A673 (cell line): Measurements from ENCODE around the gene CDH4. TPM values are rescaled to one million over a fixed set of nuclear protein-coding genes. Genes with fewer than 3 reads are reported as not detected.
A peak's percentile ranks its signal among the peaks of the same experiment; 100 is the strongest.

Experiments
- BruUV-seq: library from RNA; stranded (reverse); fragments of 400-500 nt; replicated peaks from 2 replicates; lab custom pipeline; 2021; lab: Mats Ljungman, UMichigan
- CTCF ChIA-PET: fragments of 300-600 bp; sonication (Branson Sonifier 250); formaldehyde crosslinking; loops from one replicate; lab custom pipeline; 2022; ENCODE audit warnings: antibody characterized with exemption; lab: Charles Lee
- POLR2A ChIA-PET: fragments of 300-600 bp; sonication (Branson Sonifier 250); formaldehyde crosslinking; loops from one replicate; lab custom pipeline; 2022; ENCODE audit warnings: antibody characterized with exemption; ENCODE audit not compliant: low non-redundant PET; lab: Charles Lee
- DNase-seq: peaks from one replicate; pipeline ENCODE4 v3.0.0-alpha.2; 2015; ENCODE audit warnings: low spot score
- H3K27ac ChIP-seq: fragments of 200-600 bp; sonication (generic); 2 replicates; pipeline ENCODE4 v1.5.1; 2016; ENCODE audit warnings: mixed run types, low read depth, mild to moderate bottlenecking, mixed read lengths, antibody characterized with exemption, low read length; ENCODE audit not compliant: poor library complexity, severe bottlenecking
- H3K27me3 ChIP-seq: fragments of 200-600 bp; sonication (generic); replicated peaks from 2 replicates; pipeline ENCODE4 v1.6.1; 2017; ENCODE audit warnings: mixed run types, low read depth, mild to moderate bottlenecking, mixed read lengths, antibody characterized with exemption, low read length; ENCODE audit not compliant: insufficient read depth, poor library complexity
- H3K36me3 ChIP-seq: fragments of 200-600 bp; sonication (generic); 2 replicates; pipeline ENCODE4 v1.6.1; 2016; ENCODE audit warnings: mixed run types, mild to moderate bottlenecking, mixed read lengths, antibody characterized with exemption, low read length; ENCODE audit not compliant: insufficient read depth, poor library complexity, severe bottlenecking
- H3K4me1 ChIP-seq: fragments of 200-600 bp; sonication (generic); 2 replicates; pipeline ENCODE4 v1.6.1; 2017; ENCODE audit warnings: mixed run types, mild to moderate bottlenecking, mixed read lengths, antibody characterized with exemption, low read length; ENCODE audit not compliant: insufficient read depth, poor library complexity, severe bottlenecking
- H3K4me3 ChIP-seq: fragments of 200-600 bp; sonication (generic); 2 replicates; pipeline ENCODE4 v1.5.1; 2016; ENCODE audit warnings: low read depth, mixed run types, mild to moderate bottlenecking, mixed read lengths, low read length; ENCODE audit not compliant: poor library complexity, severe bottlenecking
- H3K9me3 ChIP-seq: fragments of 200-600 bp; sonication (generic); 2 replicates; pipeline ENCODE4 v1.6.1; 2016; ENCODE audit warnings: mixed run types, low read depth, mild to moderate bottlenecking, mixed read lengths, antibody characterized with exemption, low read length; ENCODE audit not compliant: poor library complexity, severe bottlenecking
- CTCF ChIP-seq: fragments of 300-800, 200-600 bp; sonication (generic); conservative IDR thresholded peaks from 2 replicates; pipeline ENCODE4 v1.5.1; 2017; ENCODE audit warnings: low read depth, mild to moderate bottlenecking, antibody characterized with exemption, low read length, moderate library complexity, mixed read lengths
- EZH2 ChIP-seq: fragments of 200-600 bp; sonication (generic); IDR thresholded peaks from 2 replicates; pipeline ENCODE4 v1.6.1; 2017; ENCODE audit warnings: borderline replicate concordance, low read depth, mild to moderate bottlenecking, mixed read lengths, antibody characterized with exemption, low read length; ENCODE audit not compliant: poor library complexity, severe bottlenecking
- intact Hi-C: fragments of 100-400 bp; cut with micrococcal nuclease; formaldehyde crosslinking; loops from one replicate; pipeline ENCODE4 v1.10.0; 2022; ENCODE audit not compliant: unreplicated experiment
- total RNA-seq: library from RNA; stranded (reverse); gene quantifications from 2 replicates; pipeline ENCODE4 v1.2.3, GENCODE V29; 2021

The CDH4 gene
- total RNA-seq, 1 experiment from 2014 or later: 8.3 TPM

GRCh38 chr20:61807471-61808160 is 555.6 kb downstream of the CDH4 start:
- POLR2A ChIA-PET: no interaction called here
- TF ChIP-seq EZH2: no peak
- no peak for TF ChIP-seq CTCF
- intact Hi-C loops: no loop called here
- no peaks in the 10 kb centered on the region for H3K9me3 ChIP-seq
- no peak overlapping the region for H3K27ac ChIP-seq
- no peak for DNase-seq
- no peak overlapping the region for H3K4me3 ChIP-seq
- no peaks in the 10 kb centered on the region for H3K36me3 ChIP-seq
- CTCF ChIA-PET: no interaction called here
- no peaks in the 10 kb centered on the region for H3K4me1 ChIP-seq
- BruUV-seq: no TSS peak
- H3K27me3 ChIP-seq: peaks cover 46% of the 10 kb centered on the region

- Histone ChIP-seq H3K9me3 (no peaks in the 10 kb centered on the region), H3K27me3 (peaks cover 38% of the 10 kb centered on the region), H3K27ac (no peak overlapping the region), H3K36me3 (no peaks in the 10 kb centered on the region), H3K4me1 (no peaks in the 10 kb centered on the region), H3K4me3 (no peak overlapping the region)
- POLR2A ChIA-PET: no interaction called here
- TF ChIP-seq CTCF: no peak
- TF ChIP-seq EZH2: no peak
- CTCF ChIA-PET: no interaction called here
- BruUV-seq: no TSS peak
- peak; percentile 25 for DNase-seq
- intact Hi-C loops: no loop called here
These were observed 556.4 kb downstream of the CDH4 start for GRCh38 chr20:61808447-61808846.

- peaks cover 31% of the 10 kb centered on the region for H3K27me3 ChIP-seq
- intact Hi-C loops: no loop called here
- H3K4me3 ChIP-seq: no peak overlapping the region
- POLR2A ChIA-PET: no interaction called here
- DNase-seq: no peak
- TF ChIP-seq EZH2 (no peak), CTCF (no peak)
- H3K9me3 ChIP-seq: no peaks in the 10 kb centered on the region
- no peaks in the 10 kb centered on the region for H3K36me3 ChIP-seq
- BruUV-seq: no TSS peak
- no peak overlapping the region for H3K27ac ChIP-seq
- CTCF ChIA-PET: no interaction called here
- no peaks in the 10 kb centered on the region for H3K4me1 ChIP-seq
These were observed 557.1 kb downstream of the CDH4 start for GRCh38 chr20:61809006-61809770.
